H1 (cell line): ENCODE results near the gene PAQR5.

Source experiments
- CTCF ChIP-seq, 3 experiments: IDR thresholded peaks; 1 replicate in 2 of 3; 2 replicates in 1 of 3; pipeline versions ENCODE4 v1.5.1 to v1.6.1; 2011; ENCODE audit warnings: low read length in 3 of 3, mild to moderate bottlenecking in 3 of 3, inconsistent platforms in 2 of 3, low read depth in 1 of 3, moderate library complexity in 1 of 3; ENCODE audit not compliant: insufficient read depth in 1 of 3; ENCODE audit errors: control extremely low read depth in 1 of 3
- EP300 ChIP-seq, 2 experiments: IDR thresholded peaks; 1 replicate in 1 of 2; 2 replicates in 1 of 2; pipeline ENCODE4 v1.6.1; 2011 to 2012; ENCODE audit warnings: low read depth in 2 of 2, low read length in 2 of 2, mild to moderate bottlenecking in 2 of 2, borderline replicate concordance in 1 of 2, inconsistent platforms in 1 of 2, moderate library complexity in 1 of 2
- POLR2A ChIP-seq, 2 experiments: IDR thresholded peaks; 1 replicate in 1 of 2; 2 replicates in 1 of 2; pipeline ENCODE4 v1.6.1; 2011; ENCODE audit warnings: low read depth in 2 of 2, low read length in 2 of 2, mild to moderate bottlenecking in 2 of 2; ENCODE audit errors: control extremely low read depth in 1 of 2
- SIN3A ChIP-seq, 2 experiments: IDR thresholded peaks in 1 of 2; conservative IDR thresholded peaks in 1 of 2; 2 replicates each; pipeline ENCODE4 v1.6.1; 2011 to 2012; ENCODE audit warnings: low read length in 2 of 2, improper control_type of control experiment in 1 of 2, low read depth in 1 of 2, mild to moderate bottlenecking in 1 of 2
- SP1 ChIP-seq: IDR thresholded peaks from 2 replicates; pipeline ENCODE4 v1.6.1; 2011; ENCODE audit warnings: low read depth, low read length
- TCF12 ChIP-seq: IDR thresholded peaks from 2 replicates; pipeline ENCODE4 v1.6.1; 2011; ENCODE audit warnings: low read depth, mild to moderate bottlenecking, low read length
- USF2 ChIP-seq: IDR thresholded peaks from 2 replicates; pipeline ENCODE4 v1.6.1; 2011; ENCODE audit warnings: low read length, improper control_type of control experiment

DNA sequence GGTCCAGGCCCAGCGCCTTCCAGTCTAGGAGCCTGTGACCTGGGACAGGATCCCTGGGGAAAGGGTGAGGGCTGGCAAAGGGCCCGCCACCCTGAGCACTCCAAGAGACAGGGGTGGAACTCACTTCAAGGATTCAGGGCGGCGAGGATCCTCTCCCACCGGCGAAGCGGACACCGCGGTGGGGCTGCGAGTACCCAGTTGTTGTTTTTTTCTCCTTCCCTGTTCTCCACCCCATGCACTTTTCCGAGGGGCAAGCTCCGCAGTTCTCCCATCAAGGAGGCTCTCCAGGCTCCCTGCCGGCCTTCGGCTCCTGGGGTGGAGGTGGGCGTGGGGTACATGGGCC is 387 bp upstream of the PAQR5 start:
- no peak for TF ChIP-seq CTCF (IDR thresholded peaks at IDR 0.05; ENCODE audit: control extremely low read depth in 1 of 3, insufficient read depth in 1 of 3, low read depth in 1 of 3, low read length in 3 of 3)
- no peak for TF ChIP-seq POLR2A (IDR thresholded peaks at IDR 0.05; ENCODE audit: control extremely low read depth in 1 of 2, low read depth in 2 of 2, low read length in 2 of 2)
- TF ChIP-seq EP300 (IDR thresholded peaks at IDR 0.05; ENCODE audit: borderline replicate concordance in 1 of 2, low read depth in 2 of 2, low read length in 2 of 2): no peak
- no peak for TF ChIP-seq TCF12
- no peak for TF ChIP-seq SP1
- no peak for TF ChIP-seq USF2
- no peak for TF ChIP-seq SIN3A (conservative IDR thresholded peaks at IDR 0.05 in 1 of 2, IDR thresholded peaks at IDR 0.05 in 1 of 2; ENCODE audit: low read depth in 1 of 2, low read length in 2 of 2)
